Keratinocyte (primary cell): ENCODE data around the gene OR5K1. TPM values are rescaled to one million over a fixed set of nuclear protein-coding genes. Genes with fewer than 3 reads are reported as not detected.
A peak's percentile ranks its signal among the peaks of the same experiment; 100 is the strongest.

ENCODE experiments used
- DNase-seq: peaks from one replicate; pipeline ENCODE4 v3.0.0-alpha.2; 2011; ENCODE audit warnings: low read depth, missing footprints, low spot score
- FAIRE-seq: peaks from 2 replicates; lab custom pipeline; 2011; peaks lifted over from hg19 to GRCh38; lab: Jason Lieb, UNC
- H2AFZ ChIP-seq: 2 replicates; pipeline ENCODE4 v1.6.0; 2012; ENCODE audit warnings: low read length, control low read depth, inconsistent platforms; ENCODE audit not compliant: control insufficient read depth
- H3K27ac ChIP-seq: 2 replicates; pipeline ENCODE4 v1.5.1; 2011; ENCODE audit warnings: low read length; ENCODE audit not compliant: control insufficient read depth, insufficient read depth
- H3K27me3 ChIP-seq: 3 replicates; pipeline ENCODE4 v1.6.0; 2011; ENCODE audit warnings: low read length; ENCODE audit not compliant: control insufficient read depth, insufficient read depth; ENCODE audit errors: extremely low read depth
- H3K36me3 ChIP-seq, 2 experiments: 2 replicates in 1 of 2; 3 replicates in 1 of 2; pipeline ENCODE4 v1.5.1; 2011; ENCODE audit warnings: low read length in 2 of 2, mild to moderate bottlenecking in 1 of 2; ENCODE audit not compliant: control insufficient read depth in 2 of 2, insufficient read depth in 2 of 2; ENCODE audit errors: extremely low read depth in 1 of 2
- H3K4me1 ChIP-seq: 3 replicates; pipeline ENCODE4 v1.5.1; 2011; ENCODE audit warnings: low read length; ENCODE audit not compliant: control insufficient read depth, insufficient read depth; ENCODE audit errors: extremely low read depth
- H3K4me2 ChIP-seq: 3 replicates; pipeline ENCODE4 v1.6.0; 2011; ENCODE audit warnings: low read depth, low read length; ENCODE audit not compliant: control insufficient read depth, insufficient read depth; ENCODE audit errors: extremely low read depth
- H3K4me3 ChIP-seq, 3 experiments: fragments of 200-600 bp in 1 of 3; sonication (generic) in 1 of 3; 2 replicates in 2 of 3; 3 replicates in 1 of 3; pipeline ENCODE4 v1.5.1; 2011 to 2016; ENCODE audit warnings: low read length in 3 of 3, mild to moderate bottlenecking in 3 of 3, control low read depth in 2 of 3, inconsistent platforms in 1 of 3, low read depth in 1 of 3, mixed read lengths in 1 of 3, mixed run types in 1 of 3, moderate library complexity in 1 of 3; ENCODE audit not compliant: control insufficient read depth in 2 of 3, insufficient read depth in 2 of 3; ENCODE audit errors: extremely low read depth in 1 of 3
- H3K79me2 ChIP-seq: 2 replicates; pipeline ENCODE4 v1.6.0; 2012; ENCODE audit warnings: low read length; ENCODE audit not compliant: control insufficient read depth, insufficient read depth
- H3K9ac ChIP-seq: 3 replicates; pipeline ENCODE4 v1.6.0; 2011; ENCODE audit warnings: low read length; ENCODE audit not compliant: control insufficient read depth, insufficient read depth; ENCODE audit errors: extremely low read depth
- H3K9me1 ChIP-seq: 3 replicates; pipeline ENCODE4 v1.6.0; 2011; ENCODE audit warnings: low read length; ENCODE audit not compliant: control insufficient read depth, insufficient read depth; ENCODE audit errors: extremely low read depth
- H3K9me3 ChIP-seq: 2 replicates; pipeline ENCODE4 v1.5.1; 2012; ENCODE audit warnings: low read depth, low read length; ENCODE audit not compliant: control insufficient read depth
- H4K20me1 ChIP-seq: 3 replicates; pipeline ENCODE4 v1.6.0; 2011; ENCODE audit warnings: low read length; ENCODE audit not compliant: control insufficient read depth, insufficient read depth; ENCODE audit errors: extremely low read depth
- CTCF ChIP-seq, 3 experiments: IDR thresholded peaks in 1 of 3; conservative IDR thresholded peaks in 1 of 3; optimal IDR thresholded peaks in 1 of 3; 2 replicates in 2 of 3; 3 replicates in 1 of 3; pipeline versions ENCODE3 to v1.5.1; 2011; ENCODE audit warnings: low read length in 3 of 3, mild to moderate bottlenecking in 3 of 3, moderate library complexity in 2 of 3, control low read depth in 1 of 3, inconsistent platforms in 1 of 3; ENCODE audit not compliant: insufficient read depth in 2 of 3; ENCODE audit errors: extremely low read depth in 1 of 3
- EZH2 ChIP-seq: IDR thresholded peaks from one replicate; pipeline ENCODE4 v1.6.1; 2012; ENCODE audit warnings: inconsistent platforms, mild to moderate bottlenecking, low read length, moderate library complexity
- dilution Hi-C: fragments of 300-500 bp; cut with MboI; formaldehyde crosslinking; loops from one replicate; pipeline ENCODE4 v1.7.0; 2020; ENCODE audit warnings: low sequenced_read_pairs; ENCODE audit not compliant: extremely low pct_ligation_motif_present
- polyA plus RNA-seq, 5 experiments: library from polyadenylated mRNA; depleted of rRNA in 3 of 5; stranded (reverse) in 3 of 5; stranded (forward) in 1 of 5; unstranded in 1 of 5; fragments of >200 nt; gene quantifications; 1 replicate in 1 of 5; 2 replicates in 3 of 5; 3 replicates in 1 of 5; pipeline versions ENCODE4 v1.2.1 to v1.2.3, GENCODE V29; 2011 to 2012; ENCODE audit warnings: missing spikeins in 2 of 5, low read depth in 1 of 5, low replicate concordance in 1 of 5

The OR5K1 gene
- polyA plus RNA-seq, 1 donor (not counting 4 experiments of a cell fraction or from before 2014, with no cell fraction given) = not detected

- TF ChIP-seq CTCF (optimal IDR thresholded peaks at IDR 0.05 in 1 of 3, IDR thresholded peaks at IDR 0.05 in 1 of 3, conservative IDR thresholded peaks at IDR 0.05 in 1 of 3; ENCODE audit: extremely low read depth in 1 of 3, insufficient read depth in 2 of 3, low read length in 3 of 3) = no peak
- TF ChIP-seq EZH2 = no peak
- Histone ChIP-seq H3K9ac (peak overlapping the region; percentile 94), H3K4me1 (peaks cover 11% of the 10 kb centered on the region), H4K20me1 (no peaks in the 10 kb centered on the region), H3K4me2 (peak overlapping the region; percentile 90), H3K9me3 (no peaks in the 10 kb centered on the region), H3K4me3 (peak overlapping the region; percentile 90 to 96 (median 93)), H3K79me2 (peaks cover 36% of the 10 kb centered on the region), H3K27ac (peak overlapping the region; percentile 90), H3K9me1 (no peaks in the 10 kb centered on the region), H3K36me3 (peaks cover 4 to 14% of the 10 kb centered on the region in 2 experiments), H3K27me3 (no peaks in the 10 kb centered on the region), H2AFZ (peak overlapping the region; percentile 32)
- dilution Hi-C loops = no loop called here
- FAIRE-seq = peak; percentile 92
- DNase-seq = no peak
These were observed 59.0 kb downstream of the OR5K1 start for GRCh38 chr3:98521897-98522543.

Other genes with a start within 250 kb of the OR5K1 start
- not detected in 3 replicates for gene OR5H6, start 199.0 kb upstream of the OR5K1 start, polyA plus RNA-seq
- not detected in 3 replicates for gene OR5H2, start 180.7 kb upstream of the OR5K1 start, polyA plus RNA-seq
- gene OR5K4, start 109.3 kb upstream of the OR5K1 start, polyA plus RNA-seq = not detected in 3 replicates
- not detected in 3 replicates for gene OR5K3, start 72.5 kb upstream of the OR5K1 start, polyA plus RNA-seq
- not detected in 3 replicates for gene OR5K2, start 34.5 kb downstream of the OR5K1 start, polyA plus RNA-seq
- gene CLDND1, start 59.7 kb downstream of the OR5K1 start, polyA plus RNA-seq = 92.0 to 137 TPM (median 126 TPM) in 3 replicates
- 0.05 TPM in 1 of 3 replicates, not detected in the others for gene GPR15, start 68.8 kb downstream of the OR5K1 start, polyA plus RNA-seq
- gene CPOX, start 130.4 kb downstream of the OR5K1 start, polyA plus RNA-seq = 19.2 to 29.4 TPM (median 21.0 TPM) in 3 replicates